DOHH2 (cell line): ENCODE measurements around the gene SCNN1B.

ENCODE experiments used
- H3F3A ChIP-seq: fragments of 200-600 bp; sonication (generic), shearing (Covaris generic); 2 replicates; pipeline ENCODE4 v1.6.0; 2016; ENCODE audit warnings: antibody characterized with exemption, mild to moderate bottlenecking; ENCODE audit not compliant: control insufficient read depth, insufficient read depth
- H3K27ac ChIP-seq: fragments of 200-600 bp; sonication (generic); 2 replicates; pipeline ENCODE4 v1.5.1; 2014; ENCODE audit warnings: low read depth, mild to moderate bottlenecking, low read length, moderate library complexity
- H3K27me3 ChIP-seq: fragments of 200-600 bp; sonication (generic); 2 replicates; pipeline ENCODE4 v1.6.1; 2014; ENCODE audit warnings: mild to moderate bottlenecking, low read length, mixed read lengths; ENCODE audit not compliant: control insufficient read depth
- H3K36me3 ChIP-seq: fragments of 200-600 bp; sonication (generic); 2 replicates; pipeline ENCODE4 v1.6.1; 2014; ENCODE audit warnings: mild to moderate bottlenecking, low read length, moderate library complexity, mixed read lengths; ENCODE audit not compliant: control insufficient read depth
- H3K4me1 ChIP-seq: fragments of 200-600 bp; sonication (generic); 2 replicates; pipeline ENCODE4 v1.6.1; 2014; ENCODE audit warnings: mild to moderate bottlenecking, low read length, mixed read lengths; ENCODE audit not compliant: control insufficient read depth
- H3K4me2 ChIP-seq: fragments of 200-600 bp; sonication (generic); 2 replicates; pipeline ENCODE4 v1.6.0; 2014; ENCODE audit warnings: mild to moderate bottlenecking, low read length, moderate library complexity
- H3K4me3 ChIP-seq: fragments of 200-600 bp; sonication (generic); 2 replicates; pipeline ENCODE4 v1.5.1; 2014; ENCODE audit warnings: mild to moderate bottlenecking, low read length, mixed read lengths
- H3K79me2 ChIP-seq: fragments of 200-600 bp; sonication (generic); 2 replicates; pipeline ENCODE4 v1.6.1; 2014; ENCODE audit warnings: mild to moderate bottlenecking, low read length, mixed read lengths; ENCODE audit not compliant: control insufficient read depth
- H3K9me2 ChIP-seq: fragments of 200-600 bp; sonication (generic); replicated peaks from 2 replicates; pipeline ENCODE4 v1.6.1; 2014; ENCODE audit warnings: mild to moderate bottlenecking, low read length, mixed read lengths; ENCODE audit not compliant: control insufficient read depth
- H3K9me3 ChIP-seq: fragments of 200-600 bp; sonication (generic); 2 replicates; pipeline ENCODE4 v1.6.1; 2014; ENCODE audit warnings: antibody characterized with exemption, low read length, mixed read lengths; ENCODE audit not compliant: control insufficient read depth, insufficient read depth
- H4K20me1 ChIP-seq: fragments of 200-600 bp; sonication (generic); 2 replicates; pipeline ENCODE4 v1.6.0; 2014; ENCODE audit warnings: low read depth, mild to moderate bottlenecking, antibody characterized with exemption, low read length, moderate library complexity; ENCODE audit not compliant: control insufficient read depth, insufficient read depth
- EZH2phosphoT487 ChIP-seq: fragments of 200-600 bp; sonication (generic); IDR thresholded peaks from 2 replicates; pipeline ENCODE4 v1.6.1; 2017; ENCODE audit warnings: borderline replicate concordance, mild to moderate bottlenecking, antibody characterized with exemption, low read length, moderate library complexity, mixed read lengths
- TF ChIP-seq, protein P1 (sequence below): fragments of 200-600 bp; sonication (generic); IDR thresholded peaks from one replicate; pipeline ENCODE4 v1.5.1; 2014; ENCODE audit warnings: antibody characterized with exemption, mild to moderate bottlenecking, low read depth, low read length; ENCODE audit not compliant: poor library complexity, severe bottlenecking

SCNN1B gene

DNA sequence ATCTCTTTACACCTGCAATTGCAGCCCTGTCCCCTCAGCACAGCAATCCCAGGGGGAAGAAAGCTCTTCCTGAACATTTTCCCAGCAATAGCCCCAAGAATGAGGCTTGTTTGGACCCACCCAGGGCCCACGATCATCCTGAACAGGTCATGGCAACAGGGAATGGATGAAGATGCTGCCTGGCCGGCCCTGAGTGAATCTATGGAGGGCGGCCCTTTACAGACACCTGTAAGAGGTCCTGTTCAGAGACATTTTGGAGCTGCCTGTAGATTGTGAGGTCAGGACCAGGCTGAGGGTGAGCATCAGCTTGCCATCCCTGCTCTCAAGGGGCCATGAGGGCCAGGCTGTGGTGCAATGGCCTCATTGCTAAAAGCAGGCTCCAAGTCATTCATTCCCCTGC, 81.8 kb downstream of the SCNN1B start:
- no peaks in the 10 kb centered on the region for H3K27me3 ChIP-seq
- no peaks in the 10 kb centered on the region for H3K9me3 ChIP-seq
- H3F3A ChIP-seq, result no peaks in the 10 kb centered on the region
- H3K27ac ChIP-seq, result no peak overlapping the region
- no peak for TF ChIP-seq EZH2phosphoT487
- TF ChIP-seq, protein P1, sequence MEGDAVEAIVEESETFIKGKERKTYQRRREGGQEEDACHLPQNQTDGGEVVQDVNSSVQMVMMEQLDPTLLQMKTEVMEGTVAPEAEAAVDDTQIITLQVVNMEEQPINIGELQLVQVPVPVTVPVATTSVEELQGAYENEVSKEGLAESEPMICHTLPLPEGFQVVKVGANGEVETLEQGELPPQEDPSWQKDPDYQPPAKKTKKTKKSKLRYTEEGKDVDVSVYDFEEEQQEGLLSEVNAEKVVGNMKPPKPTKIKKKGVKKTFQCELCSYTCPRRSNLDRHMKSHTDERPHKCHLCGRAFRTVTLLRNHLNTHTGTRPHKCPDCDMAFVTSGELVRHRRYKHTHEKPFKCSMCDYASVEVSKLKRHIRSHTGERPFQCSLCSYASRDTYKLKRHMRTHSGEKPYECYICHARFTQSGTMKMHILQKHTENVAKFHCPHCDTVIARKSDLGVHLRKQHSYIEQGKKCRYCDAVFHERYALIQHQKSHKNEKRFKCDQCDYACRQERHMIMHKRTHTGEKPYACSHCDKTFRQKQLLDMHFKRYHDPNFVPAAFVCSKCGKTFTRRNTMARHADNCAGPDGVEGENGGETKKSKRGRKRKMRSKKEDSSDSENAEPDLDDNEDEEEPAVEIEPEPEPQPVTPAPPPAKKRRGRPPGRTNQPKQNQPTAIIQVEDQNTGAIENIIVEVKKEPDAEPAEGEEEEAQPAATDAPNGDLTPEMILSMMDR, result no peak
- H4K20me1 ChIP-seq, result no peaks in the 10 kb centered on the region
- H3K36me3 ChIP-seq, result no peaks in the 10 kb centered on the region
- no peak overlapping the region for H3K4me2 ChIP-seq
- no peaks in the 10 kb centered on the region for H3K4me1 ChIP-seq
- no peaks in the 10 kb centered on the region for H3K9me2 ChIP-seq
- H3K79me2 ChIP-seq, result no peaks in the 10 kb centered on the region
- no peak overlapping the region for H3K4me3 ChIP-seq

DNA sequence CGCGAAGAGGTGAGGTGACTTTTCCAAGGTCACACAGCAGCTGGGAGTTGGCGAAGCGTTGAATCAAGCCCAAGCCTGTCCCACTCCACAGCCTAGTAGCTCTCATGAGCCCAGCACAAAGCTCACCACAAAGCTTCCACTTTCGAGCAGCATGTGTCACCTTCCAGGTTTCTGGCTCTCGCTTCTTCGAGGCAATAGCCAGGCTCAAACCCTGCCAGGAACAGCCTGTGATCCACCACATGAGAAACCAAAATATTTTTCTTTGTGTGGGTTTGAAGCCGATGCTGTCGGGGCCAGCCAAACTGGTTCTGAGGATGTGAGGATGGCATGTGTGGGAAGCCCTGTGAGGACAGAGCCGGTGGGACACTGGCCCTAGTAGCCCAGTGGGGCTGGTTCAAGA, 82.8 kb downstream of the SCNN1B start:
- Histone ChIP-seq H3K4me2 (no peak overlapping the region), H3K27ac (no peak overlapping the region)

DNA sequence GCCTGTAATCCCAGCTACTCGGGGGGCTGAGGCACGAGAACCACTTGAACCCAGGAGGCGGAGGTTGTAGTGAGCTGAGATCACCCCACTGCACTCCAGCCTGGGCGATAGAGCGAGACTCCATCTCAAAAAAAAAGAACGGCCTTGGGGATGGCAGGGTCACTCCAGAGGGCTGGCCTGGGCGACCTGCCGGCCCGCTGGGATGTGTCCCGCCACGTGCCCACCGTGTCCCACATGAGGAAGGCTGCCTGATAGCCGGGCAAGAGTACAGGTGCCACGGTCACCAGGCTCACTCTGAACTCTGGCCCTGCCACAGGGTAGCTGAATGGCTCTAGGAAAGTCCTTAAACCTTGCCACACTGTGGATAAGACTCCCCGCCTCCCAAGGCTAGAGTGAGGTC, 83.3 kb downstream of the SCNN1B start:
- H3K27ac ChIP-seq, result no peak overlapping the region

More for the DNA sequence above, 82.8 kb downstream of the SCNN1B start:
- Histone ChIP-seq H3K36me3 (no peaks in the 10 kb centered on the region), H3K4me1 (no peaks in the 10 kb centered on the region), H3K79me2 (no peaks in the 10 kb centered on the region), H3K9me2 (no peaks in the 10 kb centered on the region), H3K27me3 (no peaks in the 10 kb centered on the region), H3K9me3 (no peaks in the 10 kb centered on the region), H3F3A (no peaks in the 10 kb centered on the region), H4K20me1 (no peaks in the 10 kb centered on the region), H3K4me3 (no peak overlapping the region)
- no peak for TF ChIP-seq EZH2phosphoT487
- TF ChIP-seq, protein P1, result no peak

DNA sequence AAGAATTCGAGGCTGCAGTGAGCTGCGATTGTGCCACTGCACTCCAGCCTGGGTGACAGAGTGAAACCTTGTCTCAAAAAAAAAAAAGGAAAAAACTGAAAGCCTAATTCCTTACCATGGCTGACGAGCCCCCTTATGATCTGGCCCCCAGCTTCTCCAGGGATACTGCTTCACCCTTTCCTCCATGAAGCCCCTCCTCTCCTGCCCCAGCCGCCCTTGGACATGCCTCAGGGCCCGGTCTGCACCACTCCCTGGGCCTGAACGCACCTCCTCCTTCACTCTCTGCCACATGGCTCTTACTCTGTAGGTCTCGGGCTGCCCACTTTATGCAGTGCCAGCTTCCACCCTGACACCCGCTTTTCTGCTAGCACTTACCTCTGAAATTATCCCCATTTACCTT, 85.6 kb downstream of the SCNN1B start:
- no peak overlapping the region for H3K27ac ChIP-seq
- H3K9me2 ChIP-seq, result no peaks in the 10 kb centered on the region
- no peak overlapping the region for H3K4me2 ChIP-seq
- no peaks in the 10 kb centered on the region for H3K9me3 ChIP-seq
- H3K36me3 ChIP-seq, result peaks cover 3% of the 10 kb centered on the region; the same call in 1 of the 2 replicates
- TF ChIP-seq EZH2phosphoT487, result no peak
- TF ChIP-seq, protein P1, result no peak
- H3K27me3 ChIP-seq, result no peaks in the 10 kb centered on the region
- no peaks in the 10 kb centered on the region for H3K4me1 ChIP-seq
- no peak overlapping the region for H3K4me3 ChIP-seq
- H3F3A ChIP-seq, result no peaks in the 10 kb centered on the region
- H4K20me1 ChIP-seq, result no peaks in the 10 kb centered on the region
- H3K79me2 ChIP-seq, result no peaks in the 10 kb centered on the region

More for the DNA sequence above, 83.3 kb downstream of the SCNN1B start:
- no peaks in the 10 kb centered on the region for H3K27me3 ChIP-seq
- no peaks in the 10 kb centered on the region for H3K36me3 ChIP-seq
- H3K4me3 ChIP-seq, result no peak overlapping the region
- no peak for TF ChIP-seq EZH2phosphoT487
- no peaks in the 10 kb centered on the region for H3K4me1 ChIP-seq
- H3K9me2 ChIP-seq, result no peaks in the 10 kb centered on the region
- H3K9me3 ChIP-seq, result no peaks in the 10 kb centered on the region
- H3K4me2 ChIP-seq, result no peak overlapping the region
- no peaks in the 10 kb centered on the region for H4K20me1 ChIP-seq
- H3K79me2 ChIP-seq, result no peaks in the 10 kb centered on the region
- H3F3A ChIP-seq, result no peaks in the 10 kb centered on the region
